NCI-H510A (cell line): Measurements from ENCODE around the gene FDX1.
"Not testable (repeated sequence)": the region's sequence is repeated elsewhere in the genome, so short reads cannot be mapped to it uniquely, and the experiment has no call there.

Experiments
- DNase-seq: peaks from one replicate; lab custom pipeline; 2025; lab: John Stamatoyannopoulos, UW

Gene FDX1

DNA sequence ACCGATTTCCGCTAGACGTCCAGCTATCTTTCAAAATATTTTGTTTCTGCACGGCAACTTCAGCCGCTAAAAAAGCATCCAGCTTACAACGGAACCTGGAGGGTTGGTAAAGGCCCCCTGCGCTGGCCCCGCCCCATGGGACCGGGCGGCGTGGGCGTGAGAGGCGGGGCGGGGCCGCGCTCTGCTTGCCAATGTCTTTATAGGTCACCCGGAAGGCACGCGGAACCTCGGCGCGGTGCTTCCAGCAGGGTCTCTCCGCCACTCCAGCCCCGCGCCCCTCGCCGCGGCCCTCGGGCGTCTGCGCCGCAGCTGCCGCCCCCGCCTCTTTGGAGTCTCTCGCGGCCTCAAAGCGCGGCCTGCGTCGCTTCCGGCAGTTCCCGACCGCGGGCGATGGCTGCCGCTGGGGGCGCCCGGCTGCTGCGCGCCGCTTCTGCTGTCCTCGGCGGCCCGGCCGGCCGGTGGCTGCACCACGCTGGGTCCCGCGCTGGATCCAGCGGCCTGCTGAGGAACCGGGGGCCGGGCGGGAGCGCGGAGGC lies at the start of gene FDX1:
TSS of gene FDX1 (plus strand) at position 218 of the 536 bp plus-strand sequence. CDS start at position 391, 173 bp downstream.
- DNase-seq, result peak; percentile 63

GRCh38 chr11:110380836-110381622 lies 48.7 kb upstream of the FDX1 start:
- DNase-seq, result no peak

DNA sequence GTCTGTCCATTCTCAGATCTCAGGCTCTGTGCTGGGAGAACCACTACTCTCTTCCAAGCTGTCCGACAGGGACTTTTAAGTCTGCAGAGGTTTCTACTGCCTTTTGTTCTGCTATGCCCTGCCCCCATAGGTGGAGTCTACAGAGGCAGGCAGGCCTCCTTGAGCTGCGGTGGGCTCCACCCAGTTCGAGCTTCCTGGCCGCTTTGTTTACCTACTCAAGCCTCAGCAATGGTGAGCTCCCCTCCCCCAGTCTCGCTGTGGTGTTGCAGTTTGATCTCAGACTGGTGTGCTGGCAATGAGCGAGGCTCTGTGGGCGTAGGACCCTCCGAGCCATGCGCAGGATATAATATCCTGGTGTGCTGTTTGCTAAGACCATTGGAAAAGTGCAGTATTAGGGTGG lies 41.5 kb upstream of the FDX1 start:
- DNase-seq, result not testable (repeated sequence)

DNA sequence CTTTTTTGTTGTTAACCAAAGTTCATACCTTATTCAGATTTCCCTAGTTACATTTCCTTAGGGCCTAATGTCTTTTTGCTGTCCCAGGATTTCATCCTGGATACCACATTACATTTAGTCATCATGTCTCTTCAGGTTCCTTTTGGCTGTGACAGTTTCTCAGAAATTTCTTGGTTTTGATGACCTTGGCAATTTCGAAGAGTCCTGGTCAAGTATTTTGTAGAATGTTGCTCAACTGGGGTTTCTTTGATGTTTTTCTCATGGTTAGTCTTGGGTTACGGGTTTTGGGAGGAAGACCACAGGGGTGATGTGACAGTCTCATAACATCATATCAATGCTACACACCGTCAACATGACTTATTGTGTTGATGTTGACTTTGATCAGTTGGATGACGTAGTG lies 39.8 kb upstream of the FDX1 start:
- no peak for DNase-seq

- no peak for DNase-seq
Observed at GRCh38 chr11:110392056-110392455, 37.7 kb upstream of the FDX1 start.

GRCh38 chr11:110397668-110398286 lies 32.0 kb upstream of the FDX1 start:
- DNase-seq, result not testable (repeated sequence)

GRCh38 chr11:110403585-110403984 lies 26.2 kb upstream of the FDX1 start:
- not testable (repeated sequence) for DNase-seq

DNA sequence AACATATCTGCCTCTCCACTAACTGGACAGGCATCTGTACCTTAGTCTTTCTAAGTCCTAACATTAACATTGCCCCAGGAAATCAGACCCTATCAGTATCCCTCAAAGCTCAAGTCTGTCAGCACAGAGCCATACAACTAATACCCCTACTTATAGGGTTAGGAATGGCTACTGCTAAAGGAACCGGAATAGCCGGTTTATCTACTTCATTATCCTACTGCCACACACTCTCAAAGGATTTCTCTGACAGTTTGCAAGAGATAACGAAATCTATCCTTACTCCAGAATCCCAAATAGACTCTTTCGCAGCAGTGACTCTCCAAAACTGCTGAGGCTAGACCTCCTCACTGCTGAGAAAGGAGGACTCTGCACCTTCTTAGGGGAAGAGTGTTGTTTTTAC lies 24.1 kb upstream of the FDX1 start:
- peak; percentile 62 for DNase-seq

GRCh38 chr11:110407315-110407714 lies 22.4 kb upstream of the FDX1 start:
- no peak for DNase-seq

- DNase-seq, result no peak
Observed at GRCh38 chr11:110409174-110409573, 20.6 kb upstream of the FDX1 start.

- DNase-seq, result no peak
Observed at GRCh38 chr11:110410651-110411050, 19.1 kb upstream of the FDX1 start.

- DNase-seq, result no peak
Observed at GRCh38 chr11:110415081-110415480, 14.7 kb upstream of the FDX1 start.

DNA sequence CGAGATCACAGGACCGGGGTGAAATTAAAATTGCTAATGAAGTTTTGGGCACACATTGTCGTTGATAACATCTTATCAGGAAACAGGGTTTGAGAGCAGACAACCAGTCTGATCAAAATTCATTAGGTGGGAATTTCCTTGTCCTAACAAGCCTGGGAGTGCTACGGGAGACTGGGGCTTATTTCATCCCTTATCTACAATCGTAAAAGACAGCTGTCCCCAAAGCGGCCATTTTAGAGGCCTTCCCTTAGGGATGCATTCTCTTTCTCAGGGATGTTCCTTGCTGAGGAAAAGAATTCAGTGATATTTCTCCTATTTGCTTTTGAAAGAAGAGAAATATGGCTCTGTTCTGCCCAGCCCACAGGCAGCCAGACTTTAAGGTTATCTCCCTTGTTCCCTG lies 8.1 kb upstream of the FDX1 start:
- not testable (repeated sequence) for DNase-seq

DNA sequence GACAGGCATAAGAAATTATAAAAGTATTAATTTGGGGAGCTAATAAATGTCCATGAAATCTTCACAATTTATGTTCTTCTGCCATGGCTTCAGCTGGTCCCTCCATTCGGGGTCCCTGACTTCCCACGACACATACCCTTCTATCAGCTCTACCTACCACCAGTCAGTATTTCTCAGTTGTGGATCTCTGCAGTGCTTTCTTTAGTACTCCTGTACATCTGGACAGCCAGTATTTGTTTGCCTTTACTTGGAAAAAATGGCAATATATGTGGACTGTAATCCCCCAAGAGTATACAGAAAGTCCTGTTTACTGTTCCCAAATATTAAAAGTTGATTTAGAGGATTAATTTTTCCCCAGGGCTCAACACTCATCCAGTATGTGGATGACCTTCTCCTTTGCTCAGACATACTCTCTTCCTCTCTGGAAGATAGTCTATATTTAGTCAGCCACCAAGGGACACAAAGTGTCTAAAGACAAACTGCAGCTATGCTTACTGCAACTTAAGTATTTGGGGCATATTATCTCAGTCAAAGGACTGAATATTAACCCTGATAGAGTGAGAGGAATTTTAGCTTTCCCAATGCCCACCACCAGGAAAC lies 7.3 kb upstream of the FDX1 start:
- no peak for DNase-seq

GRCh38 chr11:110424775-110425444 lies 4.8 kb upstream of the FDX1 start:
- DNase-seq, result no peak

- DNase-seq, result no peak
Observed at GRCh38 chr11:110425751-110426545, 3.8 kb upstream of the FDX1 start.

DNA sequence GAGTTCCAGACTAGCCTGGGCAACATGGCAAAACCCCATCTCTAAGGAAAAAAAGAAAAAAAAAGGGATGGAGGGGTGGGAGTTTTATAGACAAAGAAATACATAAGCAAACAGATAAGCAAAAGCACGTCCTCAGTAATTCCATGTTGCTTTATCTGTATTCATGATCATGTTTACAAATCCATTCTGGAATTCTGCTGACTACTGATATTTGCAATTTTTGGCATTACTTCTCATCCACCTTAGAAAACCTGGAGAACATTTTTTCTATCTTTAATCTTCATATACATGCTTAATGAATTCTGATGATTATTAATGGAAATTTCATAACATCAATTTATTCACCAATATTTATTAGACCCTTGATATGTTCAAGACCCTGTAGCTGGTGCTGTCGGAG lies 1.7 kb upstream of the FDX1 start:
- no peak for DNase-seq

- DNase-seq, result no peak
Observed at GRCh38 chr11:110428956-110429730, 605 bp upstream of the FDX1 start.

DNA sequence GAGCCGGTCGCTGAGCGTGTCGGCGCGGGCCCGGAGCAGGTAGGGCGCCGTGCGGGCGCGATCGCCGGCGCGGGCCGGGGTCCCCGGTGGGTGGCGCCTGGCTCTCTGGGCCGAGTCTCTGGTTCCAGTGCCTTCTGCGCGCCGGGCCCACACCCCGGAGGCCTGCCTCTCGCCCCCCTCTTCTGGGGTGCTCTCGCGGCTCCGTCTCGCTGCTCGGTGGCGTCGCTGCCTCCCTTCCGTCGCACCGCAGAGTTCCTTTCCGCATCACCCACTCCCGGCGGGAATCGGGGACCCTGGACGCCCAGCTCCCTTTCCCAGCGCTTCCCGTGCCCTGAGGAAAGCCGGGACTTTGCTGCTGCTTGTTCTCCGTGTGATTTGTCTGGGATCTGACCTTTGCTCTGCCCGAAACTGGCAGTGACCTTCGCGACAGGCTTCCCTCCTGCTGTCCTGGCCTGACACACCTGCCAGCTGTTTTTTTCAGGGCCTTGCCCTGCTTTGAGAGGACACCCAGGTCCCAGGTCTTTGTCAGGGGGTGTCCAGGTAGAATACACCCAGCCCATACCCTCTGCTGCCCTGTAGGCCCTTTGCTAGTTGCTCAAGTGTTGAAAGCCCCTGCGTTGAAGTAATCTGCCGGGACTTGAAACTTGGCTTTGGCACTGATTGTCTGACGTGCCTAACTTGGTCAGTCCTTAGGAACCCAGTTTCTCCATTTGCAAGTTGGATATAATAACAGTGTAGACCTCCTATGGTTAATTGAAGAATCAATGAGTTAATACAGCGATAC lies 711 bp downstream of the FDX1 start:
- DNase-seq, result peak; percentile 53
